ENCODE results near the gene RXRB.

The RXRB gene

DNA sequence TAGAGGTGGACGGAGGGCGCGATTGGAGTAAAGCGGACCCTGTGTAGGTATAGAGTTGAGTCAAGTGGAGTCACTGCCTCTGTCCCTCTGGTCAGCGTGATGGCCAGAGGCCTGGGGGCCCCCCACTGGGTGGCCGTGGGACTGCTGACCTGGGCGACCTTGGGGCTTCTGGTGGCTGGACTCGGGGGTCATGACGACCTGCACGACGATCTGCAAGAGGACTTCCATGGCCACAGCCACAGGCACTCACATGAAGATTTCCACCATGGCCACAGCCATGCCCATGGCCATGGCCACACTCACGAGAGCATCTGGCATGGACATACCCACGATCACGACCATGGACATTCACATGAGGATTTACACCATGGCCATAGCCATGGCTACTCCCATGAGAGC is 681 bp upstream of the RXRB start (continued):
- TF ChIP-seq, protein P1, sequence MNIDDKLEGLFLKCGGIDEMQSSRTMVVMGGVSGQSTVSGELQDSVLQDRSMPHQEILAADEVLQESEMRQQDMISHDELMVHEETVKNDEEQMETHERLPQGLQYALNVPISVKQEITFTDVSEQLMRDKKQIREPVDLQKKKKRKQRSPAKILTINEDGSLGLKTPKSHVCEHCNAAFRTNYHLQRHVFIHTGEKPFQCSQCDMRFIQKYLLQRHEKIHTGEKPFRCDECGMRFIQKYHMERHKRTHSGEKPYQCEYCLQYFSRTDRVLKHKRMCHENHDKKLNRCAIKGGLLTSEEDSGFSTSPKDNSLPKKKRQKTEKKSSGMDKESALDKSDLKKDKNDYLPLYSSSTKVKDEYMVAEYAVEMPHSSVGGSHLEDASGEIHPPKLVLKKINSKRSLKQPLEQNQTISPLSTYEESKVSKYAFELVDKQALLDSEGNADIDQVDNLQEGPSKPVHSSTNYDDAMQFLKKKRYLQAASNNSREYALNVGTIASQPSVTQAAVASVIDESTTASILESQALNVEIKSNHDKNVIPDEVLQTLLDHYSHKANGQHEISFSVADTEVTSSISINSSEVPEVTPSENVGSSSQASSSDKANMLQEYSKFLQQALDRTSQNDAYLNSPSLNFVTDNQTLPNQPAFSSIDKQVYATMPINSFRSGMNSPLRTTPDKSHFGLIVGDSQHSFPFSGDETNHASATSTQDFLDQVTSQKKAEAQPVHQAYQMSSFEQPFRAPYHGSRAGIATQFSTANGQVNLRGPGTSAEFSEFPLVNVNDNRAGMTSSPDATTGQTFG (tag by site-specific recombination; IDR thresholded peaks at IDR 0.05; ENCODE audit: borderline replicate concordance) = no peak
- TF ChIP-seq ZNF501 (tag by site-specific recombination; IDR thresholded peaks at IDR 0.05) (no peak), ZNF623 (tag by site-specific recombination; IDR thresholded peaks at IDR 0.05) (no peak), ZNF223 (tag by site-specific recombination; IDR thresholded peaks at IDR 0.05) (no peak), ZNF366 (tag by site-specific recombination; conservative IDR thresholded peaks at IDR 0.05) (no peak)

DNA sequence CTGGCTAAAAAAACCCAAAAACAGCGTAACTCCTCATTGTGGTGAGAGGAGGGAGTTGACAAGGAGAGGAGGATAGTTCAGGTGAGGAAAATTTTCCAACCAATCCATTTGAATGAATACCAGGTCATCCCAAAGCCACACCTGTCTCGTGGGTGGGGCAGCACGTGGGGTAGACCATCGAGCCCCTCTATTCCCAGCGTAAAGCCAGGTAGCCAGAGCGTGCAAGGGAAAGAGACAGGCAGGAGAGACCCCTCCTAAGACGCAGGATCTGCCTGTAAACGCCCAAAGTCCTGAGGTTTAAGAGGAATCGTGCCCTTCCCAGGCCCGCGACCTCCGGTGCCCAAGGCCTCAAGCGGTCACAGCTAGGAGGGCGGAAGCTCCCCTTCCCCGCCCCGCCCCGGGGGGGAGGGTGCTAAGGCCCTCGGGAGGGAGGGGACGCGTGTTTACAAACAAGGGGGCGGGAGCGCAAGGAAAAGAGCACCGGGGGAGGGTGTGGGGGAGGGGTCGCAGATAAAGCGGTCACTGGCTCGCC is 712 bp downstream of the RXRB start:
- POLR2A ChIA-PET = interaction anchor here (0.6 to 2.1 kb wide), 18 partner anchors 9 to 346 kb away, joined by 3 to 14 read pairs (median 5); partner anchors contain the start of genes PSMB9, RGL2, RING1 and RPS18
- TF ChIP-seq, protein P2, sequence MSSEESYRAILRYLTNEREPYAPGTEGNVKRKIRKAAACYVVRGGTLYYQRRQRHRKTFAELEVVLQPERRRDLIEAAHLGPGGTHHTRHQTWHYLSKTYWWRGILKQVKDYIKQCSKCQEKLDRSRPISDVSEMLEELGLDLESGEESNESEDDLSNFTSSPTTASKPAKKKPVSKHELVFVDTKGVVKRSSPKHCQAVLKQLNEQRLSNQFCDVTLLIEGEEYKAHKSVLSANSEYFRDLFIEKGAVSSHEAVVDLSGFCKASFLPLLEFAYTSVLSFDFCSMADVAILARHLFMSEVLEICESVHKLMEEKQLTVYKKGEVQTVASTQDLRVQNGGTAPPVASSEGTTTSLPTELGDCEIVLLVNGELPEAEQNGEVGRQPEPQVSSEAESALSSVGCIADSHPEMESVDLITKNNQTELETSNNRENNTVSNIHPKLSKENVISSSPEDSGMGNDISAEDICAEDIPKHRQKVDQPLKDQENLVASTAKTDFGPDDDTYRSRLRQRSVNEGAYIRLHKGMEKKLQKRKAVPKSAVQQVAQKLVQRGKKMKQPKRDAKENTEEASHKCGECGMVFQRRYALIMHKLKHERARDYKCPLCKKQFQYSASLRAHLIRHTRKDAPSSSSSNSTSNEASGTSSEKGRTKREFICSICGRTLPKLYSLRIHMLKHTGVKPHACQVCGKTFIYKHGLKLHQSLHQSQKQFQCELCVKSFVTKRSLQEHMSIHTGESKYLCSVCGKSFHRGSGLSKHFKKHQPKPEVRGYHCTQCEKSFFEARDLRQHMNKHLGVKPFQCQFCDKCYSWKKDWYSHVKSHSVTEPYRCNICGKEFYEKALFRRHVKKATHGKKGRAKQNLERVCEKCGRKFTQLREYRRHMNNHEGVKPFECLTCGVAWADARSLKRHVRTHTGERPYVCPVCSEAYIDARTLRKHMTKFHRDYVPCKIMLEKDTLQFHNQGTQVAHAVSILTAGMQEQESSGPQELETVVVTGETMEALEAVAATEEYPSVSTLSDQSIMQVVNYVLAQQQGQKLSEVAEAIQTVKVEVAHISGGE (tag by site-specific recombination; conservative IDR thresholded peaks at IDR 0.05; ENCODE audit: low read depth) = peak; percentile 50; the same call in 1 of the 2 replicates
- TF ChIP-seq, protein P3, sequence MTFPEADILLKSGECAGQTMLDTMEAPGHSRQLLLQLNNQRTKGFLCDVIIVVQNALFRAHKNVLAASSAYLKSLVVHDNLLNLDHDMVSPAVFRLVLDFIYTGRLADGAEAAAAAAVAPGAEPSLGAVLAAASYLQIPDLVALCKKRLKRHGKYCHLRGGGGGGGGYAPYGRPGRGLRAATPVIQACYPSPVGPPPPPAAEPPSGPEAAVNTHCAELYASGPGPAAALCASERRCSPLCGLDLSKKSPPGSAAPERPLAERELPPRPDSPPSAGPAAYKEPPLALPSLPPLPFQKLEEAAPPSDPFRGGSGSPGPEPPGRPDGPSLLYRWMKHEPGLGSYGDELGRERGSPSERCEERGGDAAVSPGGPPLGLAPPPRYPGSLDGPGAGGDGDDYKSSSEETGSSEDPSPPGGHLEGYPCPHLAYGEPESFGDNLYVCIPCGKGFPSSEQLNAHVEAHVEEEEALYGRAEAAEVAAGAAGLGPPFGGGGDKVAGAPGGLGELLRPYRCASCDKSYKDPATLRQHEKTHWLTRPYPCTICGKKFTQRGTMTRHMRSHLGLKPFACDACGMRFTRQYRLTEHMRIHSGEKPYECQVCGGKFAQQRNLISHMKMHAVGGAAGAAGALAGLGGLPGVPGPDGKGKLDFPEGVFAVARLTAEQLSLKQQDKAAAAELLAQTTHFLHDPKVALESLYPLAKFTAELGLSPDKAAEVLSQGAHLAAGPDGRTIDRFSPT (tag by site-specific recombination; IDR thresholded peaks at IDR 0.05) = peak; percentile 60
- TF ChIP-seq ZNF366 (tag by site-specific recombination; conservative IDR thresholded peaks at IDR 0.05) (0 out of 2 replicates have a peak, but pooled peaks have one; percentile 22), IKZF3 (tag by site-specific recombination; IDR thresholded peaks at IDR 0.05) (0 out of 2 replicates have a peak, but pooled peaks have one; percentile 52), EGR2 (tag by site-specific recombination; IDR thresholded peaks at IDR 0.05; ENCODE audit: low read depth) (peak; percentile 46), KLF8 (tag by site-specific recombination; IDR thresholded peaks at IDR 0.05) (peak; percentile 88; the same call in 1 of the 2 replicates), ZNF423 (tag by site-specific recombination; IDR thresholded peaks at IDR 0.05) (peak; percentile 80), ZNF140 (tag by site-specific recombination; IDR thresholded peaks at IDR 0.05) (no peak), ZNF404 (tag by site-specific recombination; IDR thresholded peaks at IDR 0.05) (no peak), KLF1 (tag by site-specific recombination; IDR thresholded peaks at IDR 0.05) (peak; percentile 92), SP3 (tag by site-specific recombination; IDR thresholded peaks at IDR 0.05) (peak; percentile 93), GLIS2 (tag by site-specific recombination; IDR thresholded peaks at IDR 0.05) (peak; percentile 89), SP2 (tag by site-specific recombination; IDR thresholded peaks at IDR 0.05) (peak; percentile 90), ZNF560 (tag by site-specific recombination; IDR thresholded peaks at IDR 0.05; ENCODE audit: borderline replicate concordance) (no peak), ZNF677 (tag by site-specific recombination; IDR thresholded peaks at IDR 0.05) (no peak), GLIS1 (tag by site-specific recombination; IDR thresholded peaks at IDR 0.05) (peak; percentile 67), KLF7 (tag by site-specific recombination; IDR thresholded peaks at IDR 0.05; ENCODE audit: borderline replicate concordance) (peak; percentile 71; the same call in 1 of the 2 replicates), ZNF558 (tag by site-specific recombination; IDR thresholded peaks at IDR 0.05) (no peak), KLF10 (tag by site-specific recombination; IDR thresholded peaks at IDR 0.05) (peak; percentile 53; the same call in 1 of the 2 replicates), KLF9 (tag by site-specific recombination; IDR thresholded peaks at IDR 0.05; ENCODE audit: low read depth) (peak; percentile 79; the same call in 1 of the 2 replicates)
- TF ChIP-seq, protein P4, sequence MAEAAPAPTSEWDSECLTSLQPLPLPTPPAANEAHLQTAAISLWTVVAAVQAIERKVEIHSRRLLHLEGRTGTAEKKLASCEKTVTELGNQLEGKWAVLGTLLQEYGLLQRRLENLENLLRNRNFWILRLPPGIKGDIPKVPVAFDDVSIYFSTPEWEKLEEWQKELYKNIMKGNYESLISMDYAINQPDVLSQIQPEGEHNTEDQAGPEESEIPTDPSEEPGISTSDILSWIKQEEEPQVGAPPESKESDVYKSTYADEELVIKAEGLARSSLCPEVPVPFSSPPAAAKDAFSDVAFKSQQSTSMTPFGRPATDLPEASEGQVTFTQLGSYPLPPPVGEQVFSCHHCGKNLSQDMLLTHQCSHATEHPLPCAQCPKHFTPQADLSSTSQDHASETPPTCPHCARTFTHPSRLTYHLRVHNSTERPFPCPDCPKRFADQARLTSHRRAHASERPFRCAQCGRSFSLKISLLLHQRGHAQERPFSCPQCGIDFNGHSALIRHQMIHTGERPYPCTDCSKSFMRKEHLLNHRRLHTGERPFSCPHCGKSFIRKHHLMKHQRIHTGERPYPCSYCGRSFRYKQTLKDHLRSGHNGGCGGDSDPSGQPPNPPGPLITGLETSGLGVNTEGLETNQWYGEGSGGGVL (tag by site-specific recombination; IDR thresholded peaks at IDR 0.05) = peak; percentile 89

More for the DNA sequence above, 712 bp downstream of the RXRB start:
- Histone ChIP-seq H3K27ac (ENCODE audit: extremely low read depth, low read depth, low read length) (peak overlapping the region; percentile 98), H3K9me3 (ENCODE audit: control insufficient read depth, insufficient read depth, low read depth, low read length) (no peaks in the 10 kb centered on the region), H3K36me3 (ENCODE audit: control insufficient read depth in 2 of 2, insufficient read depth in 1 of 2, low read length in 2 of 2) (peaks cover 16 to 55% of the 10 kb centered on the region in 2 experiments; a peak in 2 of 3 replicates), H3K4me1 (ENCODE audit: control insufficient read depth, insufficient read depth, low read length) (peaks cover 21% of the 10 kb centered on the region), H3K4me3 (ENCODE audit: low read depth, low read length) (peak overlapping the region; percentile 75)
- CTCF ChIA-PET = interaction anchor here (0.5 to 1.5 kb wide), 2 partner anchors 29 to 49 kb away, joined by 5 to 6 read pairs; no protein-coding TSS in a partner anchor
